K562 (cell line): ENCODE data around the gene TFPI. TPM values are rescaled to one million over a fixed set of nuclear protein-coding genes. Genes with fewer than 3 reads are reported as not detected.

Source experiments
- ATAC-seq: fragments of 200-7000 bp; cut with Tn5 transposase; 3 replicates; pipeline ENCODE4 v1.9.1; 2020; ENCODE audit warnings: moderate library complexity
- BruUV-seq: library from RNA; stranded (reverse); fragments of 400-500 nt; replicated peaks from 2 replicates; lab custom pipeline; 2021; lab: Mats Ljungman, UMichigan
- CTCF ChIA-PET: fragments of 300-600 bp; formaldehyde crosslinking; extraction: SDS; loops from one replicate; lab custom pipeline; 2021; ENCODE audit warnings: low intra/inter-chr PET ratio; lab: Yijun Ruan, JAX
- POLR2A ChIA-PET: fragments of 300-600, 350-650 bp; sonication (Branson Sonifier 250); formaldehyde crosslinking; extraction: SDS; loops from one replicate; lab custom pipeline; 2021; ENCODE audit warnings: antibody characterized with exemption, inconsistent platforms; lab: Yijun Ruan, JAX
- DNase-seq, 4 experiments: peaks; one replicate each; pipeline versions ENCODE4 v3.0.0 to v3.0.0-alpha.2; 2011 to 2018; ENCODE audit warnings: low spot score in 3 of 4, mixed read lengths in 3 of 4; ENCODE audit errors: extremely low read depth in 1 of 4
- FAIRE-seq: peaks from 2 replicates; lab custom pipeline; 2011; peaks lifted over from hg19 to GRCh38; lab: Jason Lieb, UNC
- H2AFZ ChIP-seq: 2 replicates; pipeline ENCODE4 v1.6.0; 2011; ENCODE audit warnings: low read depth, low read length, control low read depth, inconsistent platforms
- H3K27ac ChIP-seq: fragments of 200-600 bp; 3 replicates; pipeline ENCODE4 v1.8.0; 2011; ENCODE audit warnings: low read depth, mild to moderate bottlenecking, control low read depth, inconsistent platforms, low read length, moderate library complexity, mixed read lengths; ENCODE audit errors: extremely low read depth
- H3K27me3 ChIP-seq, 2 experiments: fragments of 300-600 bp in 1 of 2; 2 replicates in 1 of 2; 3 replicates in 1 of 2; pipeline versions ENCODE4 v1.6.0 to v1.8.0; 2011; ENCODE audit warnings: inconsistent platforms in 2 of 2, low read length in 2 of 2, mild to moderate bottlenecking in 1 of 2, mixed read lengths in 1 of 2, moderate library complexity in 1 of 2; ENCODE audit not compliant: control insufficient read depth in 2 of 2, insufficient read depth in 2 of 2
- H3K36me3 ChIP-seq: fragments of 300-600 bp; 3 replicates; pipeline ENCODE4 v1.8.0; 2011; ENCODE audit warnings: mild to moderate bottlenecking, low read length, inconsistent platforms; ENCODE audit not compliant: control insufficient read depth, insufficient read depth
- H3K4me1 ChIP-seq, 2 experiments: fragments of 200-600 bp in 1 of 2; replicated peaks in 1 of 2; 2 replicates in 1 of 2; 3 replicates in 1 of 2; pipeline versions ENCODE4 v1.5.1 to v1.8.0; 2011; ENCODE audit warnings: inconsistent platforms in 2 of 2, low read length in 2 of 2, mild to moderate bottlenecking in 1 of 2, mixed read lengths in 1 of 2, moderate library complexity in 1 of 2; ENCODE audit not compliant: control insufficient read depth in 2 of 2, insufficient read depth in 2 of 2
- H3K4me2 ChIP-seq: 2 replicates; pipeline ENCODE4 v1.6.1; 2011; ENCODE audit warnings: low read length, control low read depth, inconsistent platforms, mixed read lengths; ENCODE audit not compliant: insufficient read depth
- H3K4me3 ChIP-seq: fragments of 200-600 bp; sonication (generic), shearing (Covaris generic); 2 replicates; pipeline ENCODE4 v1.5.1; 2016; ENCODE audit warnings: control low read depth, inconsistent platforms
- H3K79me2 ChIP-seq: fragments of 200-600 bp; 3 replicates; pipeline ENCODE4 v1.8.0; 2011; ENCODE audit warnings: low read length, inconsistent platforms; ENCODE audit not compliant: control insufficient read depth, insufficient read depth
- H3K9ac ChIP-seq, 2 experiments: 2 replicates each; pipeline versions ENCODE4 v1.6.0 to v1.6.1; 2011; ENCODE audit warnings: low read depth in 2 of 2, low read length in 2 of 2, control low read depth in 1 of 2, inconsistent platforms in 1 of 2, mild to moderate bottlenecking in 1 of 2, mixed read lengths in 1 of 2; ENCODE audit not compliant: insufficient read depth in 1 of 2
- H3K9me1 ChIP-seq: one replicate; pipeline ENCODE4 v1.6.0; 2011; ENCODE audit warnings: inconsistent platforms, mild to moderate bottlenecking, low read length, moderate library complexity; ENCODE audit not compliant: control insufficient read depth, insufficient read depth
- H3K9me3 ChIP-seq: replicated peaks from 2 replicates; pipeline ENCODE4 v1.5.1; 2011; ENCODE audit warnings: low read depth, low read length, inconsistent platforms; ENCODE audit not compliant: control insufficient read depth, insufficient read depth
- H4K20me1 ChIP-seq: replicated peaks from 2 replicates; pipeline ENCODE4 v1.6.1; 2011; ENCODE audit warnings: low read length, inconsistent platforms, mixed read lengths; ENCODE audit not compliant: control insufficient read depth, insufficient read depth
- CCNT2 ChIP-seq: IDR thresholded peaks from 2 replicates; pipeline ENCODE4 v1.6.1; 2011; ENCODE audit warnings: borderline replicate concordance, low read depth, mild to moderate bottlenecking, moderate library complexity, mixed read lengths, low read length; ENCODE audit not compliant: insufficient read length; ENCODE audit errors: extremely low read depth
- HIVEP1 ChIP-seq: fragments of 250-450 bp; sonication (Bioruptor Pico); IDR thresholded peaks from 2 replicates; pipeline ENCODE4 v1.4.0; 2020; ENCODE audit warnings: mild to moderate bottlenecking
- JUND ChIP-seq, 2 experiments: IDR thresholded peaks; 2 replicates in 1 of 2; 3 replicates in 1 of 2; pipeline ENCODE4 v1.6.1; 2011; ENCODE audit warnings: borderline replicate concordance in 2 of 2, low read depth in 2 of 2, low read length in 2 of 2, improper control_type of control experiment in 1 of 2, missing biosample characterization in 1 of 2, missing genetic modification characterization in 1 of 2, missing genetic modification reagents in 1 of 2
- TAF9B ChIP-seq: fragments of 450-650 bp; IDR thresholded peaks from 2 replicates; pipeline ENCODE4 v1.6.1; 2018; ENCODE audit warnings: mild to moderate bottlenecking; ENCODE audit not compliant: partially characterized antibody
- WGBS: fragments of 100-300 bp; shearing (Covaris generic); methylation state at CpG from one replicate; pipeline ENCODE4 v1.1.6; 2016; ENCODE audit warnings: low coverage, mixed read lengths; ENCODE audit not compliant: insufficient coverage; ENCODE audit errors: missing lambda C conversion rate; 5-methylcytosine and 5-hydroxymethylcytosine counted together
- in situ Hi-C: fragments of 300-500 bp; cut with MboI; formaldehyde crosslinking; loops from 4 replicates; pipeline ENCODE4 v1.15.0; 2018; ENCODE audit warnings: inconsistent platforms, mixed read lengths
- intact Hi-C: fragments of 100-400 bp; cut with micrococcal nuclease; formaldehyde crosslinking; loops from 2 replicates; pipeline ENCODE4 v1.14.2; 2022
- polyA plus RNA-seq, 8 experiments: library from polyadenylated mRNA; depleted of rRNA in 4 of 8; stranded (reverse) in 5 of 8; unstranded in 3 of 8; fragments of >200 nt; fragmentation: Nextera tagmentation in 2 of 8; fragmentation: Illumina TruSeq in 1 of 8; extraction: Ambion mirVana in 2 of 8; extraction: Trizol in 1 of 8; gene quantifications; 2 replicates each; pipeline versions ENCODE4 v1.2.1 to v1.2.3, GENCODE V29; 2011 to 2014; ENCODE audit warnings: inconsistent platforms in 1 of 8, missing spikeins in 1 of 8
- total RNA-seq, 7 experiments: library from RNA; depleted of rRNA in 6 of 7; stranded (reverse); fragments of >200 nt in 6 of 7; fragmentation: Illumina TruSeq in 2 of 7; extraction: Trizol in 2 of 7; gene quantifications; 2 replicates each; pipeline versions ENCODE4 v1.2.1 to v1.2.3, GENCODE V29; 2011 to 2021; ENCODE audit warnings: low replicate concordance in 1 of 7
- TF ChIP-seq, protein P1 (sequence below), 2 experiments: IDR thresholded peaks; 2 replicates each; pipeline ENCODE4 v1.6.1; 2011; ENCODE audit warnings: borderline replicate concordance in 1 of 2, control low read depth in 1 of 2, low read depth in 1 of 2, low read length in 1 of 2, mild to moderate bottlenecking in 1 of 2, mixed read lengths in 1 of 2, moderate library complexity in 1 of 2; ENCODE audit not compliant: insufficient read depth in 1 of 2, insufficient read length in 1 of 2, poor library complexity in 1 of 2, severe bottlenecking in 1 of 2; ENCODE audit errors: extremely low read depth in 1 of 2
- TF ChIP-seq, protein P2 (sequence below): fragments of 250-450 bp; sonication (Bioruptor Pico); IDR thresholded peaks from 2 replicates; pipeline ENCODE4 v1.8.0; 2021; ENCODE audit warnings: mild to moderate bottlenecking, moderate library complexity

Gene TFPI
- total and polyA plus RNA-seq, 9 of the 15 experiments (the other 6 are each of a cell fraction or from before 2014, with no cell fraction given), result 53.5 to 219 (median 100) TPM

DNA sequence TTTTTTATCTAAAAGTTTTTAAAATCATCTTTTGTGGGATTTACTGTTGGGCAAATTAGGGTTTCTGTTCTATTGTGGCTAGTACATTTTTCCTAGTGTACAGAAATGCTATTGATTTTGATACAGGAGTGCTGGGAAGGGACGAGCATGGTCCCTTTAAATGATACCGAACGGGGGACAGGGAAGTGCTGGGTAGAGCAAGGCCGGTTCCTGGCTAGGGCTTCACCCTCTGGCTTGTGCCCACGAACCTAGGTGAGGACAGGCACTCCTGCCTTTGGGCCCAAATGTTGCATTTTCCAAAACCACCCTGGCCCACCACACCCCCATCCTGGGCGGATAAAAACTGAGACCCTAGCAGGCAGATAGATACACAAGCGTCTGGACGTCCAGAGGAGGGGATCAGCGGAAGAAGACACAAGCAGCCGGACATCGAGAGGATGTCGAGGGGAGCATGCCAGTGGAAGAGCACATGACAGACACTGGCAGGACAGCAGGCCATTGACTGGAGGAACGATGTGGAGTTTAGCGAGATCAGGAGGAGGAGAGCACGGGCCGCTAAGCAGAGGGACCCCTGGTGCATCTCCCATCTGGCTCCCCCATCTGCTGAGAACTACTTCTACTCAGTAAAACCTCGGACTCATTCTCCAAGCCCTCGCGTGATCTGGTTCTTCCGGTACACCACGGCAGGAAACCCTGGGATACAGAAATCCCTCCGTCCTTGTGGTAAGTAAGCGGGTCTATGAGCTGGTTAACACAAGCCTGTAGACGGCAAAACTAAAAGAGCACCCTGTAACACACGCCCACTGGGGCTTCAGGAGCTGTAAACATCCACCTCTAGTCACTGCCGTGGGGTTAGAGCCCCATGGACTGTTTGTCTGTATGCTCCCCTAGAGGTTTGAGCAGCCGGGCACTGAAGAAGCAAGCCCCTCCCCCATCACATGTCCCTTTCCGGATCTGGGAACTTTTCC is 92.7 kb downstream of the TFPI start:
- intact Hi-C loops (no loop called here), in situ Hi-C loops (no loop called here)
- Histone ChIP-seq H3K27ac (no peak overlapping the region), H3K79me2 (no peaks in the 10 kb centered on the region), H3K9ac (no peak overlapping the region), H2AFZ (no peak overlapping the region; the same call in 1 of the 2 replicates), H3K9me3 (no peaks in the 10 kb centered on the region), H3K4me2 (no peak overlapping the region; the same call in 1 of the 2 replicates), H3K9me1 (no peaks in the 10 kb centered on the region), H4K20me1 (no peaks in the 10 kb centered on the region), H3K27me3 (0 out of 5 replicates have a peak, but pooled peaks cover 0 to 5% of the 10 kb centered on the region in 2 experiments), H3K36me3 (peaks cover 2% of the 10 kb centered on the region; the same call in 1 of the 3 replicates), H3K4me1 (no peaks in the 10 kb centered on the region), H3K4me3 (no peak overlapping the region)
- 54% methylated on average over 26 of the region's 28 CpGs for WGBS
- FAIRE-seq (no peak), ATAC-seq (peak; percentile 64), DNase-seq (no peak)
- POLR2A ChIA-PET, result no interaction called here
- CTCF ChIA-PET, result interaction anchor here (0.6 kb wide), 1 partner anchor 43 kb away, joined by 4 read pairs; no protein-coding TSS in a partner anchor
- TF ChIP-seq TAF9B (no peak), HIVEP1 (no peak), CCNT2 (no peak), JUND (IDR thresholded peaks at IDR 0.05; ENCODE audit: borderline replicate concordance, low read depth, low read length) (no peak), JUND (tag; IDR thresholded peaks at IDR 0.05; ENCODE audit: borderline replicate concordance, low read depth, low read length) (no peak)
- TF ChIP-seq, protein P1, sequence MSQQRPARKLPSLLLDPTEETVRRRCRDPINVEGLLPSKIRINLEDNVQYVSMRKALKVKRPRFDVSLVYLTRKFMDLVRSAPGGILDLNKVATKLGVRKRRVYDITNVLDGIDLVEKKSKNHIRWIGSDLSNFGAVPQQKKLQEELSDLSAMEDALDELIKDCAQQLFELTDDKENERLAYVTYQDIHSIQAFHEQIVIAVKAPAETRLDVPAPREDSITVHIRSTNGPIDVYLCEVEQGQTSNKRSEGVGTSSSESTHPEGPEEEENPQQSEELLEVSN (IDR thresholded peaks at IDR 0.05; ENCODE audit: borderline replicate concordance in 1 of 2, extremely low read depth in 1 of 2, insufficient read depth in 1 of 2, insufficient read length in 1 of 2, low read depth in 1 of 2, low read length in 1 of 2, poor library complexity in 1 of 2, severe bottlenecking in 1 of 2), result peak in 1 of 2 experiments; percentile 13
- TF ChIP-seq, protein P2, sequence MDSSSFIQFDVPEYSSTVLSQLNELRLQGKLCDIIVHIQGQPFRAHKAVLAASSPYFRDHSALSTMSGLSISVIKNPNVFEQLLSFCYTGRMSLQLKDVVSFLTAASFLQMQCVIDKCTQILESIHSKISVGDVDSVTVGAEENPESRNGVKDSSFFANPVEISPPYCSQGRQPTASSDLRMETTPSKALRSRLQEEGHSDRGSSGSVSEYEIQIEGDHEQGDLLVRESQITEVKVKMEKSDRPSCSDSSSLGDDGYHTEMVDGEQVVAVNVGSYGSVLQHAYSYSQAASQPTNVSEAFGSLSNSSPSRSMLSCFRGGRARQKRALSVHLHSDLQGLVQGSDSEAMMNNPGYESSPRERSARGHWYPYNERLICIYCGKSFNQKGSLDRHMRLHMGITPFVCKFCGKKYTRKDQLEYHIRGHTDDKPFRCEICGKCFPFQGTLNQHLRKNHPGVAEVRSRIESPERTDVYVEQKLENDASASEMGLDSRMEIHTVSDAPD (CRISPR knock-in tag), result no peak
- BruUV-seq, result no TSS peak
